Measurements from ENCODE around the gene MEF2B.

- no peak for TF ChIP-seq CTCF (IDR thresholded peaks at IDR 0.05; ENCODE audit: poor library complexity, severe bottlenecking)
- TF ChIP-seq EZH2 (IDR thresholded peaks at IDR 0.05; ENCODE audit: borderline replicate concordance, insufficient read depth, low read length, poor library complexity, severe bottlenecking): no peak
- no peak for TF ChIP-seq SMC3 (conservative IDR thresholded peaks at IDR 0.05; ENCODE audit: poor library complexity)
These were observed 58.0 kb downstream of the MEF2B start for GRCh38 chr19:19111967-19112580.
